Peyer's patch (tissue), 4 donors: ENCODE data around the gene SAA2.

Source experiments
- CTCF ChIP-seq, 6 experiments: fragments of 450-650 bp in 4 of 6; fragments of 200-600 bp in 2 of 6; sonication (generic) in 1 of 6; IDR thresholded peaks; one replicate each; pipeline ENCODE4 v1.5.1; 2017 to 2019; ENCODE audit warnings: antibody characterized with exemption in 6 of 6, mild to moderate bottlenecking in 3 of 6, moderate library complexity in 1 of 6
- POLR2A ChIP-seq, 2 donors: fragments of 450-650 bp; IDR thresholded peaks; one replicate each; pipeline ENCODE4 v1.5.1; 2017; ENCODE audit warnings: antibody characterized with exemption in 2 of 2, mild to moderate bottlenecking in 2 of 2, moderate library complexity in 2 of 2

DNA sequence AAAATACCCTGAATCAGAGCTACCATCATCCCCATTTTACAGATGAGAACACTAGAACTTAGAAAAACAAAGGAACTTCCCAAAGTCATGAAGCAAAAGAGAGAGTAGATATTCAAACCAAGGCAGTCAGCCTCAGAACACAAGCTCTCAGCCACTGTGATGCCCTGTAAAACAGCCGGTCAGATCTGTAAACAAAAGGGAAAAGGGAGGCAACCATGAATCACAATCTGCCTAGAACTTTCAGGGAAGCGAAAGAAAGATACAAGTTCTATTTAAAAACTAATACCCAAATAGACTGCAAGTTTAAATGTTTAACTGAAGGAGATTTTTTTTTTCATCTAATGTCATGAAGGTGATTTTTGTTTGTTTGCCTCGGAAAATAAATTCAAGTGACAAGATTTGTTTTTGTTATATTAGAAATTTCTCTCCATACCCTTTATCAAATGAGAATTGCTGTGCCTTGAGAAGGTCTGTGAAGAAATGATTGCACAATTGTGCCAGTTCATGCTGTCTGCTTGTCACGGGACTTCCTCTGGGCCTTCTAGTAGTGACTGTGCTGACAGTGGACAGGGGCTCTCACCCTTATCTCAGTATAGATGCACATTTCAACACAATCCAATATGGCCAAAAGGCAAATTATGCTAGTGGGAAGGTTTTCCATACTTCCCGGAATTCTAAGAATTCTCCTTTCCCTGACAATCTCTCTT is 29.2 kb upstream of the SAA2 start:
- TF ChIP-seq CTCF (IDR thresholded peaks at IDR 0.05) (no peak), POLR2A (IDR thresholded peaks at IDR 0.05) (no peak)
